ENCODE results near the gene GOLGA8B.

DNA sequence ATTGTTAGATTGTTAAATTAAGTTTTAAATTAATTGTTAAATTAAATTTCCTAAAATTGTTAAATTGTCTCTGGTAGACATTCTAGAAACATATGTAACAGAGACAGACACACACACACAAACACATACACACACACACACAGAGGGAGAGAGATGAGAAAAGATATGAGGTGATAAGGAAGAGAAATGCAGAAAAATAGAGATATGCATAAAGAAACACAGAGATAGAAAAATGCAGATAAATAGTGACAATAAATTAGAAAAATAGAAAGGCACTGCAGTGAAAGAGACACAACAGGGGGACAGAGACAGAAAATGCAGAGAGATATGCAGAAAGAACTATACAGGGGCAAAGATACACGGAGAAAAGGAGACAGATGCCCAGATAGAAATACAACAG is 25.1 kb upstream of the GOLGA8B start:
- TF ChIP-seq YY1 (IDR thresholded peaks at IDR 0.05) (no peak), TAF1 (conservative IDR thresholded peaks at IDR 0.05) (no peak), RAD21 (IDR thresholded peaks at IDR 0.05) (no peak), JUND (IDR thresholded peaks at IDR 0.05) (no peak), GABPA (IDR thresholded peaks at IDR 0.05 in 1 of 2, conservative IDR thresholded peaks at IDR 0.05 in 1 of 2) (no peak), RXRA (IDR thresholded peaks at IDR 0.05) (no peak), EGR1 (IDR thresholded peaks at IDR 0.05; ENCODE audit: low read depth in 2 of 2) (no peak)
- TF ChIP-seq, protein P1, sequence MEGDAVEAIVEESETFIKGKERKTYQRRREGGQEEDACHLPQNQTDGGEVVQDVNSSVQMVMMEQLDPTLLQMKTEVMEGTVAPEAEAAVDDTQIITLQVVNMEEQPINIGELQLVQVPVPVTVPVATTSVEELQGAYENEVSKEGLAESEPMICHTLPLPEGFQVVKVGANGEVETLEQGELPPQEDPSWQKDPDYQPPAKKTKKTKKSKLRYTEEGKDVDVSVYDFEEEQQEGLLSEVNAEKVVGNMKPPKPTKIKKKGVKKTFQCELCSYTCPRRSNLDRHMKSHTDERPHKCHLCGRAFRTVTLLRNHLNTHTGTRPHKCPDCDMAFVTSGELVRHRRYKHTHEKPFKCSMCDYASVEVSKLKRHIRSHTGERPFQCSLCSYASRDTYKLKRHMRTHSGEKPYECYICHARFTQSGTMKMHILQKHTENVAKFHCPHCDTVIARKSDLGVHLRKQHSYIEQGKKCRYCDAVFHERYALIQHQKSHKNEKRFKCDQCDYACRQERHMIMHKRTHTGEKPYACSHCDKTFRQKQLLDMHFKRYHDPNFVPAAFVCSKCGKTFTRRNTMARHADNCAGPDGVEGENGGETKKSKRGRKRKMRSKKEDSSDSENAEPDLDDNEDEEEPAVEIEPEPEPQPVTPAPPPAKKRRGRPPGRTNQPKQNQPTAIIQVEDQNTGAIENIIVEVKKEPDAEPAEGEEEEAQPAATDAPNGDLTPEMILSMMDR (IDR thresholded peaks at IDR 0.05; ENCODE audit: low read depth, low read length, missing input control), result no peak
- TF ChIP-seq, protein P2, sequence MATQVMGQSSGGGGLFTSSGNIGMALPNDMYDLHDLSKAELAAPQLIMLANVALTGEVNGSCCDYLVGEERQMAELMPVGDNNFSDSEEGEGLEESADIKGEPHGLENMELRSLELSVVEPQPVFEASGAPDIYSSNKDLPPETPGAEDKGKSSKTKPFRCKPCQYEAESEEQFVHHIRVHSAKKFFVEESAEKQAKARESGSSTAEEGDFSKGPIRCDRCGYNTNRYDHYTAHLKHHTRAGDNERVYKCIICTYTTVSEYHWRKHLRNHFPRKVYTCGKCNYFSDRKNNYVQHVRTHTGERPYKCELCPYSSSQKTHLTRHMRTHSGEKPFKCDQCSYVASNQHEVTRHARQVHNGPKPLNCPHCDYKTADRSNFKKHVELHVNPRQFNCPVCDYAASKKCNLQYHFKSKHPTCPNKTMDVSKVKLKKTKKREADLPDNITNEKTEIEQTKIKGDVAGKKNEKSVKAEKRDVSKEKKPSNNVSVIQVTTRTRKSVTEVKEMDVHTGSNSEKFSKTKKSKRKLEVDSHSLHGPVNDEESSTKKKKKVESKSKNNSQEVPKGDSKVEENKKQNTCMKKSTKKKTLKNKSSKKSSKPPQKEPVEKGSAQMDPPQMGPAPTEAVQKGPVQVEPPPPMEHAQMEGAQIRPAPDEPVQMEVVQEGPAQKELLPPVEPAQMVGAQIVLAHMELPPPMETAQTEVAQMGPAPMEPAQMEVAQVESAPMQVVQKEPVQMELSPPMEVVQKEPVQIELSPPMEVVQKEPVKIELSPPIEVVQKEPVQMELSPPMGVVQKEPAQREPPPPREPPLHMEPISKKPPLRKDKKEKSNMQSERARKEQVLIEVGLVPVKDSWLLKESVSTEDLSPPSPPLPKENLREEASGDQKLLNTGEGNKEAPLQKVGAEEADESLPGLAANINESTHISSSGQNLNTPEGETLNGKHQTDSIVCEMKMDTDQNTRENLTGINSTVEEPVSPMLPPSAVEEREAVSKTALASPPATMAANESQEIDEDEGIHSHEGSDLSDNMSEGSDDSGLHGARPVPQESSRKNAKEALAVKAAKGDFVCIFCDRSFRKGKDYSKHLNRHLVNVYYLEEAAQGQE (IDR thresholded peaks at IDR 0.05), result no peak

All from liver (tissue), 3 donors.